Ascending aorta (tissue), 2 donors: ENCODE results near the gene PTPN1. TPM values are rescaled to one million over a fixed set of nuclear protein-coding genes. Genes with fewer than 3 reads are reported as not detected.

Source experiments
- DNase-seq, 2 donors: peaks; one replicate each; pipeline ENCODE4 v3.0.0-alpha.2; 2019; ENCODE audit warnings: low spot score in 2 of 2
- H3K27ac ChIP-seq, 2 donors: fragments of 200-600 bp; sonication (generic); one replicate each; pipeline ENCODE4 v1.5.1; 2016 to 2017; ENCODE audit warnings: mild to moderate bottlenecking in 1 of 2
- H3K27me3 ChIP-seq: fragments of 200-600 bp; sonication (generic); one replicate; pipeline ENCODE4 v1.5.1; 2017
- H3K36me3 ChIP-seq, 2 donors: fragments of 200-600 bp; sonication (generic); one replicate each; pipeline ENCODE4 v1.5.1; 2016
- H3K4me1 ChIP-seq, 2 donors: fragments of 200-600 bp; sonication (generic); one replicate each; pipeline ENCODE4 v1.5.1; 2016 to 2017; ENCODE audit warnings: mild to moderate bottlenecking in 1 of 2
- H3K4me3 ChIP-seq, 2 donors: fragments of 200-600 bp; sonication (generic); one replicate each; pipeline ENCODE4 v1.5.1; 2016 to 2017; ENCODE audit warnings: mild to moderate bottlenecking in 1 of 2
- H3K9me3 ChIP-seq, 2 donors: fragments of 200-600 bp; sonication (generic); one replicate each; pipeline ENCODE4 v1.5.1; 2016
- intact Hi-C: fragments of 100-400 bp; cut with DNase I; formaldehyde crosslinking; loops from one replicate; pipeline ENCODE4 v1.15.1; 2023
- total RNA-seq: library from RNA; depleted of rRNA; stranded (reverse); fragments of >200 nt; gene quantifications from one replicate; pipeline ENCODE4 v1.1.0, GENCODE V29; 2016
- TF ChIP-seq, protein P1 (sequence below), 3 experiments: fragments of 200-600 bp in 2 of 3; fragments of 450-650 bp in 1 of 3; sonication (generic) in 2 of 3; IDR thresholded peaks; one replicate each; pipeline ENCODE4 v1.5.1; 2016 to 2019; ENCODE audit warnings: antibody characterized with exemption in 3 of 3, mild to moderate bottlenecking in 1 of 3, moderate library complexity in 1 of 3

The PTPN1 gene
- total RNA-seq, 1 donor from 2014 or later, result 30.2 TPM

DNA sequence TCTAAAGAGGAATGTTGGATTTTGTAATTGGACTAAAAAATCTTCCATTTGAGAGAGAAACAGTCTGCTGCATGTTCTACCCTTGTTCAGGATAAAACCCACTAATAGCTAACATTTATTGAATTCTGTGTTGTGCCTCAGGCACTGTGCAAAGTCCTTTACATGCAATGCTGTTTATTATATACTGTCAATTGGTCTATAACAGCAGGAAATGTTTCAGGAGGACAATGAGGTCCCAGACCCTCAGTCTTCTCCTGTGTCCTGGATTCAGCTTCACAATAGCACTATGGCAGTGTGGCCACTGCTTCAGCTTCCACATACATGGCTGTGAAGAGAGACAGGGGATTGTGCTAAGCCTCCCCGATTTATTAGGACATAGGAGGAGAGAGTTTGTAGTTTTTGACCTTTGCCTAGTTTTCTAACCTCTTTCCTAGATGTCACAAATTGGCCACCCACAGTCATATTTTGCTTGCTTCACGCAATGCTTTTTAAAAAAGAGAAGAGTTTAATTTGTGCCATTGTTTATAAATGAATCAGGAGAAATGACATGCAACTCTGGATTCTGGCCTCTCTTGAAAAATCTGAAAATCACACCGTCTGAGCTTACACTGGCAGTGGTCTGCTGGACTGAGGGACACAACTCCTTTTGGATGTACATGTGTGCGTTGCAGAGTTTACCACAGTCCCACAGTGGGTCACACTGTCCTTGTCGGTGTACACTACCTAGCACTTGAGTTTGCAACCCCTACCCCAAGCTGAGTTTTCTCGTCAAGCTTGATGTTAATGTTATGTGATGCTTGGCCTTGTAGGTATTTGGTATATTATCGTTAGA, 11.3 kb downstream of the PTPN1 start:
- Histone ChIP-seq H3K27me3 (no peaks in the 10 kb centered on the region), H3K4me1 (peaks cover 3 to 21% of the 10 kb centered on the region in 2 donors), H3K9me3 (no peaks in the 10 kb centered on the region), H3K36me3 (no peaks in the 10 kb centered on the region), H3K27ac (no peak overlapping the region), H3K4me3 (no peak overlapping the region)
- TF ChIP-seq, protein P1, sequence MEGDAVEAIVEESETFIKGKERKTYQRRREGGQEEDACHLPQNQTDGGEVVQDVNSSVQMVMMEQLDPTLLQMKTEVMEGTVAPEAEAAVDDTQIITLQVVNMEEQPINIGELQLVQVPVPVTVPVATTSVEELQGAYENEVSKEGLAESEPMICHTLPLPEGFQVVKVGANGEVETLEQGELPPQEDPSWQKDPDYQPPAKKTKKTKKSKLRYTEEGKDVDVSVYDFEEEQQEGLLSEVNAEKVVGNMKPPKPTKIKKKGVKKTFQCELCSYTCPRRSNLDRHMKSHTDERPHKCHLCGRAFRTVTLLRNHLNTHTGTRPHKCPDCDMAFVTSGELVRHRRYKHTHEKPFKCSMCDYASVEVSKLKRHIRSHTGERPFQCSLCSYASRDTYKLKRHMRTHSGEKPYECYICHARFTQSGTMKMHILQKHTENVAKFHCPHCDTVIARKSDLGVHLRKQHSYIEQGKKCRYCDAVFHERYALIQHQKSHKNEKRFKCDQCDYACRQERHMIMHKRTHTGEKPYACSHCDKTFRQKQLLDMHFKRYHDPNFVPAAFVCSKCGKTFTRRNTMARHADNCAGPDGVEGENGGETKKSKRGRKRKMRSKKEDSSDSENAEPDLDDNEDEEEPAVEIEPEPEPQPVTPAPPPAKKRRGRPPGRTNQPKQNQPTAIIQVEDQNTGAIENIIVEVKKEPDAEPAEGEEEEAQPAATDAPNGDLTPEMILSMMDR (IDR thresholded peaks at IDR 0.05), result no peak
- DNase-seq, result no peak
- intact Hi-C loops, result no loop called here

DNA sequence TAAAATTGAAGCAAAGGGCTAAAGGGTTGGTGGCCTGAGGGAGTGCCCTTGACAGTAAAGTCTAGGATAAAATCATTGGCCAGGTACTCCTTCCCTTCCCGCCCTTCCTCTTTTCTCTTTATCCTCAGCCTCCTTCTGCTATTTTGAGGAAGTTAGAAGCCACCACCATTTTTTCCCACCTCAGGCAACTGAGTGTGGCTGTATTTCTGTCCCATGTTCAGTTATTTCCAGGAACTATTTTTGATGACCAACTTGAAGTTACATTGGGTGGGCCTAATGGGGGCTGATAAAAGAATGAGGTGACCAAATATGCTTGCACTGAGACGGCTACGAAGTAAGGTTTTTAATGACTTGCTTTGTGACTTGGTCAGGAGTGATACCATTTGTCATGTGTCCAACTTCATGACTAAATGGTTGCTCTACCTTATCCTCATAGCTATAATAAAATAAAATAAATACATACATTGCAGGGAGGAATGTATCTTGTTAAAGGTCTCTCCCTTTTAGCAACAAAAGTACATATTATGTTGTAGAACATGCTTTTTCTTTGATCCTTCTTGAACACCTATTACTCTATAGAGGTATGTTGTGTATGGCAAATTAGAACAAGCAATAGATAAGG, 12.0 kb downstream of the PTPN1 start:
- Histone ChIP-seq H3K4me3 (no peak overlapping the region), H3K36me3 (no peaks in the 10 kb centered on the region), H3K9me3 (no peaks in the 10 kb centered on the region), H3K4me1 (peaks cover 3 to 21% of the 10 kb centered on the region in 2 donors), H3K27ac (no peak overlapping the region), H3K27me3 (no peaks in the 10 kb centered on the region)
- TF ChIP-seq, protein P1 (IDR thresholded peaks at IDR 0.05), result no peak
- intact Hi-C loops, result no loop called here
- DNase-seq, result no peak

DNA sequence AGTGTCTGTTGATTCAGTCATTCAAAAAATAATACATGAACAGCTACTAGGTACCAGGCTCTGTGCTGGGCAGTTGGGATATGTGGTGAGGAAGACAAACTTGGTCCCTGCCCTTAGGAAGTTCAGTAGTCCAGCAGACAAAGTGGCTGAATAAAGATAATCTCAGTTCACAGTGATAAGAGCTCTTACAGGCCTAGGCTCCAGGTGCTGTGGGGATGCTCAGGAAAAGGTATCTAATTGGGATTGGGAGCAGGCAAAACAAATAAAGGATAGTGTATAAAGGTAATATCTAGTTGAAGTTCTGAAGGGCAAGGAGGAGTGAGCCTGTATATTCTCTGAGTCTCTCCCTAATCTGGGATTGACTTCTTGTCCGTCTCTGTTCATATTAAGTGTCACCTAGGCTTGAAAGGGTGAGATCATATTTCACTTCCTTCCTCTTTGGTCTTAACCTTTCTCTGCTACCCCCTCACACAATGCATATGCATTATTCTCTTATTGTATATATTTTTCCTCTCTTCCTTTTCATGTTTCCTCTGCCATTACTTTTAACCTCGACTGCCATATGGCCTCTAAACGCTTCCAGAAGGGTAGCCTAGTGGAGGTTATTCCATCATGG, 13.5 kb downstream of the PTPN1 start:
- H3K4me1 ChIP-seq, result peaks cover 5 to 20% of the 10 kb centered on the region in 2 donors
- H3K27me3 ChIP-seq, result no peaks in the 10 kb centered on the region
- intact Hi-C loops, result no loop called here
- no peak overlapping the region for H3K27ac ChIP-seq
- no peaks in the 10 kb centered on the region for H3K36me3 ChIP-seq
- DNase-seq, result no peak
- no peak overlapping the region for H3K4me3 ChIP-seq
- TF ChIP-seq, protein P1 (IDR thresholded peaks at IDR 0.05), result no peak
- H3K9me3 ChIP-seq, result no peaks in the 10 kb centered on the region

DNA sequence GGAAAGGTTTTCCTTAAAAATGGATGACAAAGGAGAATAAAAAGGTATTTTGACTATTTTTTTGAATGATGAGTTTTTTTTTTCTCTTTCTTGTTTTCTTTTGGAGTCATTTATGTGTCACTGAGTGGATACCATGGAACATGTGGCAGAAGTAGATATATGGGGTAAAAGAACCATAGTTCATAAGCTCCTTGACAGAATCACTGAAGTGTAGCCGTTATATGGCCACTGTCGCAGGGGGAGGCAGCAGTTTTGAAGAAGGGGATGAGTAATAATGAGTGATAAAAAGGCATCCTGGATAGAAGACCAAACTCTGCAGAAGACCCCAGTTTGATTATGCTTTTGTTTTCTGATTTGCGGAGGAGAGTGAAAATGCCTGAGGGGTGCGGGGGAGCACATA, 15.5 kb downstream of the PTPN1 start:
- Histone ChIP-seq H3K4me1 (peaks cover 8 to 18% of the 10 kb centered on the region in 2 donors), H3K36me3 (no peaks in the 10 kb centered on the region), H3K9me3 (no peaks in the 10 kb centered on the region), H3K4me3 (no peak overlapping the region), H3K27me3 (no peaks in the 10 kb centered on the region), H3K27ac (no peak overlapping the region)
- TF ChIP-seq, protein P1 (IDR thresholded peaks at IDR 0.05), result no peak
- intact Hi-C loops, result no loop called here
- DNase-seq, result no peak

DNA sequence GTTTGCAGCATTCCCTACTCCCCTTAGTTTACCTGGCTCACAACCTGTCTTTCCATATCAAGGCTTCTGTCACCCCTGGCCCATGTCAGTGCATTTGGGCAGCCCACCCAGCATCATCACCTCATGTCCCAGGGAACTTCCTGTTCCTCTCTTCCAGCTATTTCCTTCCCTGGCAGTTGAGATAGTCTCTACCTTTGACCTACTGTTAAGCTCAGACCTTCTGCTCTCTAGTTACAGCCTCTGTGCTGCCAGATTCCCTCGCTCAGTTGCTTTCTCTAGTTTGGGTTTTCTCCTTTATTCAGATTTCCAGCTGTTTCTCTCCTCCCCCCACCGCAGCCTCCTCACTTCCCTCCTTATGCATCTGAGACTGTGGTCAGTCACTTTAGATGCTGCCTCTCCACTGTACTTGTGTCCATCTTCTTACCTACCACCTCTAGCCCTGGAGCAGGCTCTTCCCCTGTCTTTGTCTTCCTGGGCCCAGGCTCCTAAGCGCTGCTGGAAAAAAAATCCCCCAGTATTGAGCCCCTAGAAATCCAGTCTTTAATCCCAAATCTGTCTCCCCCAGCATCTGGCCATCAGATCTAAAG, 16.3 kb downstream of the PTPN1 start:
- peaks cover 8 to 18% of the 10 kb centered on the region in 2 donors for H3K4me1 ChIP-seq
- no peaks in the 10 kb centered on the region for H3K9me3 ChIP-seq
- intact Hi-C loops, result no loop called here
- TF ChIP-seq, protein P1 (IDR thresholded peaks at IDR 0.05), result no peak
- no peak overlapping the region for H3K27ac ChIP-seq
- no peaks in the 10 kb centered on the region for H3K36me3 ChIP-seq
- H3K4me3 ChIP-seq, result no peak overlapping the region
- no peaks in the 10 kb centered on the region for H3K27me3 ChIP-seq
- DNase-seq, result no peak
